ENCODE results near the gene SNRPD2.

Gene SNRPD2

GRCh38 chr19:45641274-45642105 is 50.3 kb downstream of the SNRPD2 start:
- no peaks in the 10 kb centered on the region for H3K27me3 ChIP-seq (ENCODE audit: insufficient read depth, insufficient read length)
- no peak for TF ChIP-seq YY1 (IDR thresholded peaks at IDR 0.05; ENCODE audit: insufficient read depth, insufficient read length)
- TF ChIP-seq ZNF274 (IDR thresholded peaks at IDR 0.05; ENCODE audit: low read depth, low read length) = no peak
- no peak for TF ChIP-seq SUZ12 (IDR thresholded peaks at IDR 0.05; ENCODE audit: extremely low read depth, insufficient read depth, insufficient read length)
- peak overlapping the region; percentile 28 for H3K4me3 ChIP-seq (ENCODE audit: insufficient read length, low read depth)
- H3K9me3 ChIP-seq (ENCODE audit: insufficient read depth, low read length) = 0 out of 2 replicates have a peak, but pooled peaks cover 3% of the 10 kb centered on the region
- H3K9ac ChIP-seq (ENCODE audit: insufficient read length, low read depth) = peak overlapping the region; percentile 70
- no peaks in the 10 kb centered on the region for H3K36me3 ChIP-seq (ENCODE audit: insufficient read depth, insufficient read length, low read length)
- no peak for DNase-seq (ENCODE audit: low read depth, low spot score)
- peaks cover 10% of the 10 kb centered on the region for H3K4me1 ChIP-seq (ENCODE audit: insufficient read depth, insufficient read length)

GRCh38 chr19:45640849-45641273 is 50.9 kb downstream of the SNRPD2 start:
- H3K4me3 ChIP-seq (ENCODE audit: insufficient read length, low read depth) = no peak overlapping the region

GRCh38 chr19:45638930-45639729 is 52.6 kb downstream of the SNRPD2 start, which contains the start of gene EML2:
TSS of gene EML2 (minus strand) at chr19:45639397. CDS start at chr19:45639376, 21 bp downstream.
- Histone ChIP-seq H3K9me3 (ENCODE audit: insufficient read depth, low read length) (no peaks in the 10 kb centered on the region), H3K27me3 (ENCODE audit: insufficient read depth, insufficient read length) (no peaks in the 10 kb centered on the region), H3K4me1 (ENCODE audit: insufficient read depth, insufficient read length) (peaks cover 5% of the 10 kb centered on the region), H3K36me3 (ENCODE audit: insufficient read depth, insufficient read length, low read length) (no peaks in the 10 kb centered on the region), H3K4me3 (ENCODE audit: insufficient read length, low read depth) (peak within 1 kb of the TSS; percentile 52), H3K9ac (ENCODE audit: insufficient read length, low read depth) (peak within 1 kb of the TSS; percentile 76)
- DNase-seq (ENCODE audit: low read depth, low spot score) = no peak
- TF ChIP-seq SUZ12 (IDR thresholded peaks at IDR 0.05; ENCODE audit: extremely low read depth, insufficient read depth, insufficient read length) (no peak), ZNF274 (IDR thresholded peaks at IDR 0.05; ENCODE audit: low read depth, low read length) (no peak), YY1 (IDR thresholded peaks at IDR 0.05; ENCODE audit: insufficient read depth, insufficient read length) (no peak)

More at GRCh38 chr19:45640849-45641273, 50.9 kb downstream of the SNRPD2 start:
- TF ChIP-seq ZNF274 (IDR thresholded peaks at IDR 0.05; ENCODE audit: low read depth, low read length) = no peak
- no peak for TF ChIP-seq SUZ12 (IDR thresholded peaks at IDR 0.05; ENCODE audit: extremely low read depth, insufficient read depth, insufficient read length)
- no peak overlapping the region for H3K9ac ChIP-seq (ENCODE audit: insufficient read length, low read depth)
- H3K4me1 ChIP-seq (ENCODE audit: insufficient read depth, insufficient read length) = peaks cover 10% of the 10 kb centered on the region
- H3K9me3 ChIP-seq (ENCODE audit: insufficient read depth, low read length) = no peaks in the 10 kb centered on the region
- no peaks in the 10 kb centered on the region for H3K36me3 ChIP-seq (ENCODE audit: insufficient read depth, insufficient read length, low read length)
- no peak for DNase-seq (ENCODE audit: low read depth, low spot score)
- H3K27me3 ChIP-seq (ENCODE audit: insufficient read depth, insufficient read length) = no peaks in the 10 kb centered on the region

DNA sequence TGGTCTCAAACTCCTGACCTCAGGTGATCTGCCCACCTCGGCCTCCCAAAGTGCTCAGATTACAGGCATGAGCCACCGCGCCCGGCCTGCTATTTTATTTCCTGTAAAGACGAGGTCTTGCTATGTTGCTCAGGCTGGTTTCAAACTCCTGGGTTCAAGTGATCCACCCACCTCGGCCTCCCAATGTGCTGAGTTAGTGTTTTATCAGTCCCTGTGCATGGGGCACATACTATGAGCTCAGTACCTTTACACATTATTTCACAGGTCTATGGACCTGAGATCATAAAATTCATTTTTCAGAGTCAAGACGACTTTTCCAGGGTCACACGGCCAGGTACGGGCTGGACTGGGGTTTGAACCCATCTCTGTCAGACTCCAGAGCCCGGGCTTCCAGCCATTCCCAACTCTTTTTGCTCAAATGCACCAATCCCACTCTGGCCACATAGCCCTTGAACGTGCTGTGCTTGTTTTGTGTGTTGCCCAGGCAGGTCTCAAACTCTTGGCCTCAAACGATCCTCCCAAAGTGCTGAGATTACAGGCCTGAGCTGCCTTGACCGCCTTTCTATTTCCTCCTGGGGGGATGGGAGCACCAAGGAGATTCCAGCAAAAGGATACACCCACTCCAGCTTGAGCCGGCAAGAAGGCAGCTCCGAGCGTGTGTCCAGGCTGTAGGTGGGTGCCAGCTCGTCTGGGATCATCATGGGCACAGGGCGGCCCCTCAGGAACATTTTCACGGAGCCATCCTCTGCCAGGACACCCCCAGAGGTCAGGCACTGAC is 53.7 kb downstream of the SNRPD2 start:
- peak overlapping the region; percentile 76 for H3K9ac ChIP-seq (ENCODE audit: insufficient read length, low read depth)
- no peaks in the 10 kb centered on the region for H3K36me3 ChIP-seq (ENCODE audit: insufficient read depth, insufficient read length, low read length)
- H3K4me1 ChIP-seq (ENCODE audit: insufficient read depth, insufficient read length) = peaks cover 3% of the 10 kb centered on the region
- peak overlapping the region; percentile 52 for H3K4me3 ChIP-seq (ENCODE audit: insufficient read length, low read depth)
- TF ChIP-seq YY1 (IDR thresholded peaks at IDR 0.05; ENCODE audit: insufficient read depth, insufficient read length) = no peak
- no peak for TF ChIP-seq SUZ12 (IDR thresholded peaks at IDR 0.05; ENCODE audit: extremely low read depth, insufficient read depth, insufficient read length)
- no peak for TF ChIP-seq ZNF274 (IDR thresholded peaks at IDR 0.05; ENCODE audit: low read depth, low read length)
- no peak for DNase-seq (ENCODE audit: low read depth, low spot score)
- no peaks in the 10 kb centered on the region for H3K9me3 ChIP-seq (ENCODE audit: insufficient read depth, low read length)
- H3K27me3 ChIP-seq (ENCODE audit: insufficient read depth, insufficient read length) = no peaks in the 10 kb centered on the region

Measured in NT2/D1 (cell line).